DOHH2 (cell line): ENCODE measurements around the gene SYK.

ENCODE experiments used
- H3F3A ChIP-seq: fragments of 200-600 bp; sonication (generic), shearing (Covaris generic); 2 replicates; pipeline ENCODE4 v1.6.0; 2016; ENCODE audit warnings: antibody characterized with exemption, mild to moderate bottlenecking; ENCODE audit not compliant: control insufficient read depth, insufficient read depth
- H3K27ac ChIP-seq: fragments of 200-600 bp; sonication (generic); 2 replicates; pipeline ENCODE4 v1.5.1; 2014; ENCODE audit warnings: low read depth, mild to moderate bottlenecking, low read length, moderate library complexity
- H3K27me3 ChIP-seq: fragments of 200-600 bp; sonication (generic); 2 replicates; pipeline ENCODE4 v1.6.1; 2014; ENCODE audit warnings: mild to moderate bottlenecking, low read length, mixed read lengths; ENCODE audit not compliant: control insufficient read depth
- H3K36me3 ChIP-seq: fragments of 200-600 bp; sonication (generic); 2 replicates; pipeline ENCODE4 v1.6.1; 2014; ENCODE audit warnings: mild to moderate bottlenecking, low read length, moderate library complexity, mixed read lengths; ENCODE audit not compliant: control insufficient read depth
- H3K4me1 ChIP-seq: fragments of 200-600 bp; sonication (generic); 2 replicates; pipeline ENCODE4 v1.6.1; 2014; ENCODE audit warnings: mild to moderate bottlenecking, low read length, mixed read lengths; ENCODE audit not compliant: control insufficient read depth
- H3K4me2 ChIP-seq: fragments of 200-600 bp; sonication (generic); 2 replicates; pipeline ENCODE4 v1.6.0; 2014; ENCODE audit warnings: mild to moderate bottlenecking, low read length, moderate library complexity
- H3K4me3 ChIP-seq: fragments of 200-600 bp; sonication (generic); 2 replicates; pipeline ENCODE4 v1.5.1; 2014; ENCODE audit warnings: mild to moderate bottlenecking, low read length, mixed read lengths
- H3K79me2 ChIP-seq: fragments of 200-600 bp; sonication (generic); 2 replicates; pipeline ENCODE4 v1.6.1; 2014; ENCODE audit warnings: mild to moderate bottlenecking, low read length, mixed read lengths; ENCODE audit not compliant: control insufficient read depth
- H3K9me2 ChIP-seq: fragments of 200-600 bp; sonication (generic); replicated peaks from 2 replicates; pipeline ENCODE4 v1.6.1; 2014; ENCODE audit warnings: mild to moderate bottlenecking, low read length, mixed read lengths; ENCODE audit not compliant: control insufficient read depth
- H3K9me3 ChIP-seq: fragments of 200-600 bp; sonication (generic); 2 replicates; pipeline ENCODE4 v1.6.1; 2014; ENCODE audit warnings: antibody characterized with exemption, low read length, mixed read lengths; ENCODE audit not compliant: control insufficient read depth, insufficient read depth
- H4K20me1 ChIP-seq: fragments of 200-600 bp; sonication (generic); 2 replicates; pipeline ENCODE4 v1.6.0; 2014; ENCODE audit warnings: low read depth, mild to moderate bottlenecking, antibody characterized with exemption, low read length, moderate library complexity; ENCODE audit not compliant: control insufficient read depth, insufficient read depth
- CTCF ChIP-seq: fragments of 200-600 bp; sonication (generic); IDR thresholded peaks from one replicate; pipeline ENCODE4 v1.5.1; 2014; ENCODE audit warnings: antibody characterized with exemption, mild to moderate bottlenecking, low read depth, low read length; ENCODE audit not compliant: poor library complexity, severe bottlenecking
- EZH2phosphoT487 ChIP-seq: fragments of 200-600 bp; sonication (generic); IDR thresholded peaks from 2 replicates; pipeline ENCODE4 v1.6.1; 2017; ENCODE audit warnings: borderline replicate concordance, mild to moderate bottlenecking, antibody characterized with exemption, low read length, moderate library complexity, mixed read lengths

Gene SYK

GRCh38 chr9:90896231-90896630 lies 94.6 kb downstream of the SYK start:
- Histone ChIP-seq H3K27ac (no peak overlapping the region), H3F3A (no peaks in the 10 kb centered on the region), H3K27me3 (no peaks in the 10 kb centered on the region), H3K9me2 (no peaks in the 10 kb centered on the region), H3K9me3 (no peaks in the 10 kb centered on the region), H3K4me3 (no peak overlapping the region), H3K4me1 (no peaks in the 10 kb centered on the region), H3K79me2 (no peaks in the 10 kb centered on the region), H3K4me2 (no peak overlapping the region), H3K36me3 (peaks cover 79% of the 10 kb centered on the region), H4K20me1 (0 out of 2 replicates have a peak, but pooled peaks cover 3% of the 10 kb centered on the region)
- no peak for TF ChIP-seq CTCF
- TF ChIP-seq EZH2phosphoT487: no peak

GRCh38 chr9:90898228-90898627 lies 96.6 kb downstream of the SYK start:
- Histone ChIP-seq H3K9me2 (no peaks in the 10 kb centered on the region), H3K79me2 (no peaks in the 10 kb centered on the region), H3K4me1 (no peaks in the 10 kb centered on the region), H4K20me1 (0 out of 2 replicates have a peak, but pooled peaks cover 3% of the 10 kb centered on the region), H3F3A (no peaks in the 10 kb centered on the region), H3K4me2 (no peak overlapping the region), H3K9me3 (no peaks in the 10 kb centered on the region), H3K36me3 (peaks cover 59% of the 10 kb centered on the region), H3K27ac (no peak overlapping the region), H3K27me3 (no peaks in the 10 kb centered on the region), H3K4me3 (no peak overlapping the region)
- no peak for TF ChIP-seq EZH2phosphoT487
- no peak for TF ChIP-seq CTCF

- H3F3A ChIP-seq: no peaks in the 10 kb centered on the region
Measured at GRCh38 chr9:90899287-90899686, 97.7 kb downstream of the SYK start.

More at GRCh38 chr9:90899287-90899686, 97.7 kb downstream of the SYK start:
- Histone ChIP-seq H3K79me2 (no peaks in the 10 kb centered on the region), H3K4me1 (no peaks in the 10 kb centered on the region), H3K4me3 (no peak overlapping the region), H4K20me1 (0 out of 2 replicates have a peak, but pooled peaks cover 5% of the 10 kb centered on the region), H3K36me3 (peaks cover 51% of the 10 kb centered on the region), H3K9me2 (no peaks in the 10 kb centered on the region), H3K4me2 (no peak overlapping the region), H3K27ac (no peak overlapping the region), H3K9me3 (no peaks in the 10 kb centered on the region), H3K27me3 (no peaks in the 10 kb centered on the region)
- TF ChIP-seq CTCF (no peak), EZH2phosphoT487 (no peak)
